HCEC 1CT (cell line): ENCODE results near the gene ANKRD6.
A peak's percentile ranks its signal among the peaks of the same experiment; 100 is the strongest.

Source experiments
- DNase-seq: peaks from one replicate; pipeline ENCODE4 v3.0.0-alpha.2; 2017

Gene ANKRD6

DNA sequence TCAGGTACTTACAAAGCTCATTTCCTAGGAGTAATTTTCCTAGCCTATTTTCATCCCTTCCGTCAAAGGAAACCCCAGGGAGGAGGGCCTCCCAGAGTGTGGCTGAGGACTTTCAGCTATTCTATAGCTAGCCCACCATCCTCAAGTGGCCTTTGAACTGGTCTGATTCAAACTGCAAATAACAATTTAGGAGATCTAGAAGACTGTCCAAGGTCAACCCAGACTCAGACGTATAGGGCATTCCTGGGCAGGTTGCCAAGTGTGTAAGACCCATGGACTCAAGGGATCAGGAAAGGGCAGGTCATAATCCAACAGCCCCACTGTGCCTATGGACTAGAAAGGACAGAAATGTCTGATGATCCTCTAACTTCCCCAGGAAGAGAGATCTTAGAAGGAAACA, 18.7 kb upstream of the ANKRD6 start:
- no peak for DNase-seq

DNA sequence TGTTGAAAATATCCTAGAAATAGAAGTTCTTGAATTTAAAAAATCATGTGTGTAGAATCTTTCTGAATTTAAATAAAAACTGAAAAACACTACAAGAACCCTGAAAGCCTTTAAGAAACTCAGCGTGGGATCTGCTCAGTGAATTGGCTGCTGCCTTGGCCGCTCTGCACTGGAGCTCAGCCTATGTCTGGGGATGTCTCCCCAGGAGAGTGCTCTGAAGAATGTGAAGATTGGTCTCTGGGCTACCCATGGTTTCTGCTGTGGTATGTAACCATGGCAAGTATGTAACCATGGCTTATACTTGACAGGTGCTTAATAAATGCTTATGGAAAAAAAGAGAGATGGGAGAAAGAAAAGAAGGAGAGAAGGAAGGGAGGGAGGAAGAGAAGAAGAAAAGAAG, 17.8 kb upstream of the ANKRD6 start:
- DNase-seq = no peak

DNA sequence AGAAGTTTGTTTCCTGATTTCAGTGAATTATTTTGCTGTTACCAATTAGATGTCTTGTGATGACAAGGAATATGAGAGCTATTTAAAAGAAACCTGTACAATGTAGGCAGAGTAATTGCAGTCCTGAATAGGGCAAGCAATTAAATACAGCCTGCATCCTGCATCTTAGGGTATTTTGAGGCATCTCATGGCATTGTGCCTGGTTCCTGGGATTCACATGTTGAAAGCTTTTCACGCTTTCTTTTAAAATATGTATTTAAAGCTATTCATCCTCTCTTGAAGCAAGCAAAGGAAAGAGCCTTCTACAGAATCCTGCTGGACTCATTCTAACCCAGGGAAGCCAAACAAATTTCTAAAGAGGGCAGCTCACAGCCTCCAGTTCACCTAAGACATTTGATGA, 16.2 kb upstream of the ANKRD6 start:
- no peak for DNase-seq

DNA sequence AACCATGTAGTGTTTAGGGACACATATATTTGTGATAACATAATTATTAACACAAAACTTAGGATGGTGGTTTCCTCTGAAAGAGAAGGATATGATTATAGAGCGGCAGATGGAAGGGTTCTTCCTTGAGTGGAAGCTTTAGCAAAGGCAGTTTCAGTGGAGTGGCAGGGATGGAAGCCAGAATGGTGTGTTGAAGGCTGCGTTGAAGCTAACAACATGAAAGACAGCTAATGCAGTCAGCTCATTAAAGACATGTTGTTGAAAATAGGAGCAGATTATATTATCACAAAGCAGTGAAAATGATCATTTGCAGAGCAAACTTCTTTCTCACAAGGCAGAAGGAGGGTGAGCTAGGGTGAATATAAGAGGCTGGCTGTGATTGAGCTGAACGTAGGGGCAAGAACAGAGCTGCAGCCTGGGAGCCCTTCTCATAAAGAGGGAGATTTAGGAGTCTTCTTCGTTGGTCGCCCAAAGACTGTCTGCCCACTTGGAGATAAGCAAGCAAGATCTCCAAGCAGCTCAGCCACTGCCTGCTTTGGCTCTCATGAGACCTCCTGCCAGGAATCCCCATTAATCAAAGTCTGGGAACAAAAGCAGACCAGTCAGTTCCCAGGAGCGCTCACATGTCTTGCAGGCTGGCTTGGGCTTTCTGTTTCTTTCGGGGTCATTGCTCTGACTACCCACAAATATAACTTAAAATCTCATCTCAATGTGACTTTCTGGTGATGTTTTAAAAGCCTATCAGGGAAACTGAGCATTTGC, 2.6 kb upstream of the ANKRD6 start:
- DNase-seq = no peak

DNA sequence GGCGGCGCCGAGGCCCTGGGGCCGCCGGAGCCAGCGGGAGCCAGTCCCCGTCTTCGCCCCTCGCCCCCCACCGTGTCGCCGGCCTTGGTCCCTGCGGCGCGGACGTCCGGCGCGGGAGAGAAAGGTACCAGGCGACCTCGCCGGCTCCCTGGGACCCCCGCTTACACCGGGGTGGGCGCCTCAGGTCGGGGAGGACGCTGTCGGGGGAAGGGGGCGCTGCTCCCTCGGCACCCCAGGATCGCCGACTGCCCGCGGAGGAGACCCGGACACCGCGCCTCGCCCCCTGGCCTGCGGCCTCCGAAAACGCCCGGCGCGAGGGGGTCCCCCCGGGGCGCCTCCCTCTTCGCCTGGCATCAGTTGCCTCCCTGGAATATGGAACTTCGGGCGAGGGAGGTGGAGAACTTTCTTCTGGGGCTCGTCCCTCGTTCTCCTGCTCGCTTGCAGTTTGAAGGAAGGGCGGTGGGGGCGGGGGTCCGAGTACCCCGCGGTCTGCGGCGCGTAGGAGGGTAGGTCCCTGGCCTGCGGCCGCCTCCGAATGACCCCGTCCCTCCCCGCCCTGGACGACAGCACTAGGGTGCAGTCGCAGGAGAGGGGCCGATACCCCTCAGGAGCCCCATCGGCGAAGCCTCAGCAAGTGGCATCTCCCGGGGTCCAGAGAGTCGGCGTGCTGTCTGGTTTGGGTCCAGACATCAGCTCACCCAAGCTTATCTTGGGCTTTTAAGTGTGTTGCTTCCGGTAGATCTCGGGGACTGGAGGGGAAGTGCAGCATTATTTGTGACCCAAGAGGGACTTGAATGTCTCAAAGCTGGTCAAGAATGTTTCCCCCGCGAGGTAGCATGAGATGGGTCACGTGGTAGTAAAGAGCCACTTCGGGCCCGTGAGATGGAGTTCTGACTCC, 549 bp downstream of the ANKRD6 start:
- no peak for DNase-seq

DNA sequence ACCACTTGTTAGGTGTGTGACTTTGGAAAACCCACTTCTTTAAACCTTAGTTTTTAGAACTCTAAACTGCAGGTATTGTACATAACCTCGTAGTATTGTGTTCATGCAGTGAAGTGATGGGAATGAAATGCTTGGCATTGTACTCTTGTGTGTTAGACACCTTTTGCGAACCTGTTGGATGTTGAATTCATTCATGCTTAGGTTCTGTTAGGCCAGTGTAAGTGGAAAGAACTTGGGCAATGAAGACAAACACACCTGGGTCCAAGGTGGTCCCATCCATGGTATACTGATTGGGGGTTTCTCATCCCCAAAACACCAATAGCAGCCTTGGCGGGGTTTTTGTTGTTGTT, 1.2 kb downstream of the ANKRD6 start:
- no peak for DNase-seq

DNA sequence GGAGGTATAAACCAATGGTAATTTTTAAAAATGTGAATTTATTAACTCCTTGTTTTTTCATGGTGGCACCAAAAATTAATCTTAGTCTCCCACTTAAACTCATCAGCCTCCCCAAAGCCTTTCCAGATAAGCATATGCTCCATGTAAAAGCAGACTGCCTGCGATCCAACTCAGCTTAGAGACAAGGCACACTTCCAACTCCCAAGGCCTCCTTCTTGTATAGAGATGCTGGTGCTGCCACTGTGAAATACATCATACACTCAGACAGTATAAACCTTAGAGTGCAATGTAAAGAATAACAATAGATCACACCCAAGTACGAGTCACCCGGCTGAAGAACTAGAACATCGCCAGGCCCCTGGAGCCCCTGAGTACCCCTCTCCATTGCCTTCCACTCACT, 2.0 kb downstream of the ANKRD6 start:
- no peak for DNase-seq

DNA sequence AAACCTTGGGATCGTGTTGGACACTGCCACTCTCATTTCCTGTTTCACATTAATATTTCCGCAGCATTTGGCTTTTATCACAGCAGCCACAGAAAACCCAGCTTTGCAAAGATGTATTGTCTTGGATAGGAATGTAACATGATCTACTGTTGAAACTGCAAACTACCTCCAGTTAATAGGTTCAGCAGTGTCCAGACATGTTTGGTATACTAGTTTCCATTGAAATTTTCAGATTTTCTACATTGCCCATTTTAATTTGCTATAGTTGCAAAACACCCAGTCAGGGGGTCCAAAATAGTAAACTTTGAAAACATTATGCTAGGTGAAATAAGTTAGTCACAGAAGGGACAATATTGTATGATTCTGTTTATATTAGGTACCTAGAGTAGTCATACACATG, 3.3 kb downstream of the ANKRD6 start:
- DNase-seq = no peak

DNA sequence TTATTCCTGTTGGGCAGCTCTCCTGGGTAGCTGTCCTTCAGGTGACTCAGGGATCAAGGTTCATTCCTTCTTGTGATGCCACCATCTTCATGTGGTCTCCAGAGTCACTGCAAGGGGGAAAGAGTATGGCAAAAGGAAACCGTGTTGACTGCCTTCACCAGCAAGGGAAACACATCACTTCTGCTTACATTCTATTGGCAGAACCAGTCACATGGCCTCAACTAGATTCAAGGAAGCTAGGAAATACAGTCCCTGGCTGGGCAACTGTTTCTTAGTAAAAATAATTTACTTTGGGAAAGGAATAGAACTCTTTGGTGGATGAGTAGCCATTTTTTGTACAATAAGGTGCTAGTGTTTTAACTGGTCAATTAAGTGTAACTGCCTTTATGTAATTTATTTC, 5.3 kb downstream of the ANKRD6 start:
- DNase-seq = no peak

DNA sequence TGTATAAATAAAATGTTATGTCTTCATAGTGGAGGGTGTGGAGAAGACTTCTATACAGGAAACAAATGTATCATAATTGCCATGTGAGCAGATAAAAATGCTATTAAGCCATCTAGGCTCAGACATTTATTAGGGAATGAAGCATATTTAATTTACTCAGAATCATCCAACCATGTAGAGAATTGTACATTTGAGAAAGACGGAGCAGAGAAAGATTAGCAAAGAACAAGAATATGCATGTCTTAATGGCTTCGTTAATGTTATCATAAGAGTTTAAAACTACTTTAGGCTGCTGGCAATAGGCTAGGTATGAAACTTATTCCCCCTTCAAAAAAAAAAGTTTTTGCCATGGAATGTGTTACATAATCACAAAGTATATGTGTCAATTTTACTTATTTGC, 6.1 kb downstream of the ANKRD6 start:
- DNase-seq = no peak

DNA sequence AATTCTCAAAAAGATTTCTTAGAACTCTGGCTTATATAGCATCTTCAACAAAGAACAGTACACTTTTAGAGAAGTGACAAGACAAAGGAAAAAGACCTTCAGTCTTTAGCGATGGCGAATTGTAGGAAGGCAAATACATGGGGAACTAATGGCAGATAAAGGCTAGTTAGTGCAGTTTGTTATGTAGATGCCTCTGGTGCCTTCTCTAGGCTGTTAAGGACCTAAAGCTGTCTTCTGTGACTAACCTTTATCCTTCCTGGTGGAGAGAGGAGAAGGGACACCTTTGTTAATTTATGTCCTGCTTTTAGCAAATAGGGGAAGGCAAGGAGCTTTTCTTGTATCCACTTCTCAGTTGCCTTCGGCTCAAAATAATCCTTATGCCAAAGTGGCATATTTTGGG, 7.2 kb downstream of the ANKRD6 start:
- DNase-seq = no peak

DNA sequence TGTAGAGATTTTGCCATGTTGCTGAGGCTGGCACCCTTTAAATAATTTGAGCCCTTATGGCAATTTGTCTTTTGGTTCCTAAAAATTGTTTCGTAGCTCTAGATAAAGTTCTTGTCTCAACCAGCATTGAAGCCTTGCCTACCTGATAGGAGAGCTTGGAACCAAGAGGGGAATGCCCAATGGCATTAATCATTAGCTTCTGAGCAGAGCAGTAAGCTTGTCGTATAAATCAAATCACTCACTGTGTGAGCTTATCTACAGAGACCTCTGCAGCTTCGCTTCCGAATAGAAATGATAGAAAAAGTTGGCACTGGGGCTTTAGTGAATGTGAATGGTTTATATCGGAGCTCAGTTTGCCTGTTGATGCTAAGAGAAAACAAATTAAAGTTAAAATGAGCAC, 10.7 kb downstream of the ANKRD6 start:
- DNase-seq = no peak

DNA sequence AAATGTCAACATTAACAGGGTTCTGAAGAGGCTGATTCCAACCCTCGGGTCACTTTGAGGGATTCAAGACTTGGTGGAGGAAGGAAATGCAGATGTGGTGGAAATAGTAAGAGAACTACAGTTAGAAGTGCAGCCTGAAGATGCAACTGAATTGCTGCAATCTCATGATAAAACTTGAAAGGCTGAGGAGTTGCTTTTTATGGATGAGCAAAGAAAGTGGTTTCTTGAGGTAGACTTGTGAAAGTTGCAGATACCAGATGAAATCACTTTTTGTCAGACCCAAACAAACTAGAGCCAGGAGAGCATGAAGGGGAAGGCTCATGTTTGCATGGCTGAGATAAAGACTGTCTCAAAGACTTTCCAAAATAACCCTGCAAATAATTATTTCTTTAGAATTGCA, 16.2 kb downstream of the ANKRD6 start:
- DNase-seq = no peak

DNA sequence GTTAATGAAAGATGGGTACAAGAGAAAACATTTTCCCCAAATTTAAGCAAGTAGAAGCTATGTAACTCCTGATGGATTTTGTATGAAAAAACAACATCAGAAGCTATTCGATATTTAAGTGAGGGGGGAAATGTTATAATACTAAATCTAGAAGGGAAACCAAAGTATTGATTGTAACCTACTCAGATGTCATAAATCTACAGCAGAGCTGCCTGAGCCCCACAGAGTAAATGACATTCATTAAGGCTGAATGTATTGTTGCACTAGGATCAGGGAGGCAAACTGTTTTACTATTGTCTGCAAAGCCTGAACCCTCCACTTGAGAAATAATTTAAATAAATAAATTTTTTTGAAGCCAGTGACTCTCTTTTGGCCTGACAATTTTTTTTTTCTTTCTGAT, 19.3 kb downstream of the ANKRD6 start:
- DNase-seq = no peak

DNA sequence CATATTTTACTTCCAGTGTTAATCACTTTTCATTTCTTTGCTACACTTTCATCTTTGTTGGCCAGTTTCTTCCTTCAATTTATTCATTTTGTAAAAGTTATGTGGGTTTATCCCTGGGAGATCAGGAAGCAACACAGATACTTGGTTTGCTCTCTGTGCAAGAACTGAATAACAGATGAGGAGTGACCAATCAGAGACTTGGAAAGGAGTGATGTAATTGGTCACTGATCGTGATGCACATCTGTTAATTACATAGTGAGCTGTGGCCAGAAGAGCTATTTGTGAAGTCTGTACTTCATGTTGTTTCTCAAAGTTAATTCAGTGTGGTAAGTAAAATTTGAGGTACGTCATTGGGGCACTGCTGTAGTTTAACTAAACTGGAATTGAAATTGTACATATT, 21.3 kb downstream of the ANKRD6 start:
- no peak for DNase-seq

DNA sequence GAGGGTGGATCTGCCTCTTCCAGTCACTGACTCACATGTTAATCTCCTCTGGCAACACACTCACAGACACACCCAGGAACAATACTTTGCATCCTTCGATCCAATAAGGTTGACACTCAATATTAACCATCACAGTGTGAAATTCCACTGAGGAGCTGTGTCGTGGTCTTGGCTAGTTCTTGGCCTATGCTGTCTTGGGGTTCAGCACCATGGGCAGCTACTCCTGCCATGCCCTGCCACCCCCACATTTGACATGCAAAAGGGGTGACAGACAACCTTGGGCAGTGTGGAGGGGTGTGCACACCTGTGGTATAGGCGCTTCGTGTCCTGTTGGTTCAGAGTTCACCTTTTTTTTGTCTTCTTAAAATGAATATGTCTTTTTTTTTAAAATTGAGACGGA, 25.8 kb downstream of the ANKRD6 start:
- DNase-seq = no peak

DNA sequence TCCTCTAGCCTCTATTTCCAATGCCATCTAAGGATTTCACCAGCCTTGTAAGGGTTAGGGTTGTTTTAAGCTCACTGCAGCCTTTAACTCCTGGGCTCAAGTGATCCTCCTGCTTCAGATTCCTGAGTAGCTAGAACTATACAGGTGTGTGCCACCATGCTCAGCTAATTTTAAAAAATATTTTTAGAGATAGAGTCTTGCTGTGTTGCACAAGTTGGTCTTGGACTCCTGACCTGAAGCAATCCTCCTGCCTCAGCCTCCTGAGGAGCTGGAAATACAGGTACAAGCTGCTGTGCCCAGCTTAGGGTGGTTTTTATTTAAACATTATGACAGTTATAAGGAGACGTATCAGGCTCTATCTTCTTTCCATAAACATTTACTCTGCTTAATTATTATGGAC, 26.5 kb downstream of the ANKRD6 start:
- no peak for DNase-seq

DNA sequence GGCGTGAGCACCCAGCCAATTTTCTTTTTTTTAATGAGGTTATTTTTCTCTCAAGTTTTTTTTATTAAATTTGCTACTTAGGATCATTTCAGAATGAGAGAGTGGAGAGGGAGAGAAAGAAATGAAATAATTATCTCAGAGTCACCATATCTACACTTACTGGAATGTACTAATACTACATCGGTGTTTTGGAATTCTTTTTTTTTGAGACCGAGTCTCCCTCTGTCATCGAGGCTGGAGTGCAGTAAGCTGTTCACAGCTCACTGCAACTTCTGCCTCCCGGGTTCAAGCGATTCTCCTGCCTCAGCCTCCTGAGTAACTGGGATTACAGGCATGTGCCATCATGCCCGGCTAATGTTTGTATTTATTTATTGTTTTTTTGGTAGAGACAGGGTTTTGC, 27.8 kb downstream of the ANKRD6 start:
- DNase-seq = no peak

DNA sequence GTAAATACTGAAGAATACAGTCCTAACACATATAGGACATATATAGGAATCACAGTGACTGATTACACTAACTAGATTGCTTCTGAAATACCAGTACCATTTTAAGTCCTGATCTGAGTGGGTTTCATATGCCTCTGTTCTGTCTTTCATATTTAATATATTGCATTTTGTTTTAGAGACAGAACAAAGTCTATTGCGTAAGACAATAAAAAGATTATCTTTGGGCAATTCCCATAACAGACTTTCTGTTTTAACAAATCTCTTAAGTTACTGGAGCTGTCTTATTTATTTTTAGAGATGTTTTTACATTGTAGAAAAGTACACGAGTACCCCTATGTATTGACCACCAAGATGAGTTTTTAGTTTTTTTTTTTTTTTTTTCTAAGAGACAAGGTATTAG, 29.6 kb downstream of the ANKRD6 start:
- no peak for DNase-seq

DNA sequence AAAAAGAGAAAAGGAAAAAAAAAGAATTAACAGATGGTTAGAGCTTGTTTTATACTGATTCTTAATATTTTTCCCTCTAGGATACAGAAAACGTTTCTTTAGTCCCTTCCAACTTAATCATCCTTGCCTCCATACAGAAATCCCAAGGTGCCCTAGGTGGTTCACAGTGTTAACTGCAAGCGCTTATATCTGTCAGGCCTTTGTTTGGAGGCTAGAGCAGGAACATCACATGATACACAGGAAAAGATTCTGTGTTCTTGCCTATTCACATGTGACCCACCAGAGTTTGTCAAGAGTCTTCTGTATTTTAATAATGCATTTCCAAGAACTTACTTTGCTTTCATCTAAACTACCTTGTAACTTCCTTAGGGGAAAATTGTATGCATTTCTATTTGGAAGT, 31.3 kb downstream of the ANKRD6 start:
- DNase-seq = no peak

DNA sequence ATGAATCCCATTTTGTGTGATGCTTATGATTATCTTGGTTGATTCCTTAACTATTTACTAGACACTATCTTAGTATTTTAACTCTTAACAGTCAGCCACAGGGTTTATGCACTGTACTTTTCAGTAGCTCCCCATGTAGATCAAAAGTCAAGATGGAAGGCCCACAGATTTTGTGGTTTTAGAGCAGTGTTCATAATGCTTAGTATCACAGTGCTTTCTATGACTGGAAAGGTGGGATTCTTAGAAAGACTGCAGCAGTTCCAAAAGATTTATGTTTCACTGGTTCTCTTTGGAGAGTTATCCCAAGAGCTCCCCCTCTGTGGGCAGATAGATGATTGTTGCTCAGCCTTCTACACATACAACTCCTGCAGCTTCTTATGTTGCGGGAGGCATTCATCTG, 34.5 kb downstream of the ANKRD6 start:
- no peak for DNase-seq

DNA sequence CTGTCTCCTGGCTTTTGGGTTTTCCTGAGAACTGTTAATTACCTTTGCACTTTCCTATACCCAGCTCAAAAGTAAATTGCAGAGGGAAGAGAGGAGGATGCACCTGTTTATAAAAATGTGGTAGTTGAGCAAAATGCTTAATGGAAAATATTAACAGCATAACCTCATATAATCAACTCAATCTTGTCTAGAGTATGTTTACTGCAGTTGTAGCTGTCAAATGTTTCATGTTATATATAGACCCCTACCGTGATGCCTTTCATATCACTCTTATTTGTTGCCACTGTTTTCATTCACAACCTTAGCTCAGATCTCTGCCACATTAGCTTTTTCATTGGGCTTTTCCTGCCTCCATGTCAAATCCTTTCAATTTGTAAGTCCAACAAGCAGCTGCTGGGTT, 36.0 kb downstream of the ANKRD6 start:
- DNase-seq = no peak

DNA sequence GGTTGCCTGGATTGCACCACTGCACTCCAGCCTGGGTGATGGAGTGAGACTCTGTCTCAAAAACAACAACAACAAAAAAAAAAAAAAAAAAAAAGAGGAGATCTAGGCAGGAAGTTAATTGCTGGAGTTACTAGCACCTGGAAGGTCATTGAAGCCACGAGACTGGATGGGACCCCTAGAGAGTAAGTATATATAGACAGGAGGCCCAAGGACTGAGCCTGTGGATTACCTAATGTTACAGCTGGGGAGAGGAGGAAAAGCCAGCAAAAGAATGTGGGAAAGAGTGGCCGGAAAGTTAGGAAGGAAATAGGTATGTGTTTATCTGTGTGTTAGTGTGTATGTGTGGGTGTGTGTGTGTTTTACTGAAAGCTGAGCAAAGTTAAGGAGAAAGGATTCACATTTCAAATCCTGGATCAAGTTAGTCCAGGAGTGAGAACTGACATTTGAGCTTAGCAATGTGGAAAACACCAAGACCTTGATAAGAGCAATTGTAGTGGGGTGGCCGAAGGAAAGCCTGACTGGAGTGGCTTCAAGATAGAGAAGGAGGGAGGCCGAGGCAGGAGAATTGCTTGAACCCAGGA, 38.4 kb downstream of the ANKRD6 start:
- DNase-seq = no peak

DNA sequence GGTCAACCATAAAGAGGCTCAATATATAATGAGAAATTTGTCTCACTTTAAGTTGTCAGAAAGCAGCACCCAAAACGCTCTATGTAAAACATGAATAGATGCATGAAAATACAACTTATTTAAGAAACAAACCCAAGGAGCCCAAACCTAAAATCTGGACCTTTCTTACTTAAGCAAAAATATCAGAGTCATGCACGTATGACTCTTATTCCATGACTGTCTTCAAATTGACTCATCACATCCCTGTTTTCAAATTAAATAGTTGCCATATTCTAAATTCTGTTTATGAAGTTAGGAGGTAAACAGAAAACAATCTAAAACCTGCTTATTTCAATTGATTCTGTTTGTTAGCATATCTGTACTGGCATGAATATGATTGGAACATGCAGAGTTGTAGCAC, 42.1 kb downstream of the ANKRD6 start:
- DNase-seq = peak; percentile 11
